H1 (cell line): ENCODE measurements around the gene ITGB8. TPM values are rescaled to one million over a fixed set of nuclear protein-coding genes. Genes with fewer than 3 reads are reported as not detected.

Source experiments
- CTCF ChIA-PET: fragments of 300-600 bp; sonication (Branson Sonifier 250); formaldehyde crosslinking; loops from one replicate; lab custom pipeline; 2021; ENCODE audit not compliant: partially characterized antibody; lab: Charles Lee
- POLR2A ChIA-PET: fragments of 300-600 bp; sonication (Branson Sonifier 250); formaldehyde crosslinking; loops from one replicate; lab custom pipeline; 2021; ENCODE audit warnings: inconsistent platforms; ENCODE audit not compliant: partially characterized antibody; lab: Charles Lee
- DNase-seq, 2 experiments: peaks; one replicate each; pipeline versions ENCODE4 v3.0.0 to v3.0.0-alpha.2; 2010 to 2022; ENCODE audit warnings: low spot score in 2 of 2, low read depth in 1 of 2, mixed read lengths in 1 of 2
- FAIRE-seq: peaks from 2 replicates; lab custom pipeline; 2011; peaks lifted over from hg19 to GRCh38; lab: Jason Lieb, UNC
- H2AFZ ChIP-seq: 2 replicates; pipeline ENCODE4 v1.8.1; 2012; ENCODE audit warnings: low read length, inconsistent platforms
- H2AK5ac ChIP-seq: 2 replicates; pipeline ENCODE4 v1.6.1; 2013; ENCODE audit warnings: low read depth, low read length
- H2BK120ac ChIP-seq: replicated peaks from 2 replicates; pipeline ENCODE3; 2013; ENCODE audit warnings: low read depth, low read length, inconsistent platforms
- H2BK12ac ChIP-seq: 2 replicates; pipeline ENCODE4 v1.6.1; 2013; ENCODE audit warnings: low read depth, low read length
- H2BK15ac ChIP-seq: 2 replicates; pipeline ENCODE4 v1.6.1; 2013; ENCODE audit warnings: low read length
- H2BK20ac ChIP-seq: 2 replicates; pipeline ENCODE4 v1.6.1; 2013; ENCODE audit warnings: low read length
- H2BK5ac ChIP-seq: 2 replicates; pipeline ENCODE4 v1.6.1; 2013; ENCODE audit warnings: low read depth, low read length
- H3K14ac ChIP-seq: 2 replicates; pipeline ENCODE4 v1.6.1; 2013; ENCODE audit warnings: inconsistent platforms; ENCODE audit not compliant: insufficient read length
- H3K18ac ChIP-seq: 2 replicates; pipeline ENCODE4 v1.6.1; 2013; ENCODE audit warnings: low read length; ENCODE audit errors: extremely low read depth
- H3K23ac ChIP-seq: 2 replicates; pipeline ENCODE4 v1.6.1; 2013; ENCODE audit warnings: inconsistent platforms; ENCODE audit not compliant: insufficient read length
- H3K23me2 ChIP-seq: 2 replicates; pipeline ENCODE4 v1.6.1; 2013; ENCODE audit warnings: low read depth, low read length
- H3K27ac ChIP-seq: 2 replicates; pipeline ENCODE4 v1.6.1; 2011; ENCODE audit warnings: low read depth, low read length, inconsistent platforms
- H3K27me3 ChIP-seq, 4 experiments: replicated peaks in 1 of 4; 1 replicate in 1 of 4; 2 replicates in 3 of 4; pipeline versions ENCODE4 v1.6.1 to v1.8.1; 2011 to 2013; ENCODE audit warnings: low read length in 3 of 4, mild to moderate bottlenecking in 3 of 4, inconsistent platforms in 2 of 4, mixed read lengths in 2 of 4, moderate library complexity in 1 of 4; ENCODE audit not compliant: control insufficient read depth in 3 of 4, insufficient read depth in 3 of 4; ENCODE audit errors: extremely low read depth in 1 of 4
- H3K36me3 ChIP-seq, 4 experiments: 2 replicates each; pipeline versions ENCODE4 v1.6.1 to v1.8.1; 2011 to 2013; ENCODE audit warnings: mild to moderate bottlenecking in 4 of 4, low read length in 3 of 4, moderate library complexity in 2 of 4, control low read depth in 1 of 4, inconsistent platforms in 1 of 4; ENCODE audit not compliant: insufficient read depth in 4 of 4, control insufficient read depth in 2 of 4
- H3K4ac ChIP-seq: replicated peaks from 2 replicates; pipeline ENCODE3; 2013; ENCODE audit warnings: low read length, low read depth, mixed read lengths, inconsistent platforms; ENCODE audit not compliant: insufficient read length
- H3K4me1 ChIP-seq, 4 experiments: replicated peaks in 1 of 4; 1 replicate in 1 of 4; 2 replicates in 3 of 4; pipeline versions ENCODE4 v1.6.1 to v1.8.1; 2011 to 2013; ENCODE audit warnings: low read length in 3 of 4, inconsistent platforms in 2 of 4, mixed read lengths in 1 of 4; ENCODE audit not compliant: insufficient read depth in 4 of 4, control insufficient read depth in 3 of 4
- H3K4me2 ChIP-seq, 2 experiments: 2 replicates each; pipeline versions ENCODE4 v1.6.1 to v1.8.1; 2011 to 2013; ENCODE audit warnings: low read depth in 2 of 2, low read length in 2 of 2, control low read depth in 1 of 2, inconsistent platforms in 1 of 2, mild to moderate bottlenecking in 1 of 2; ENCODE audit not compliant: insufficient read depth in 1 of 2
- H3K4me3 ChIP-seq, 4 experiments: fragments of 200-600, 300-600 bp in 1 of 4; sonication (generic), shearing (Covaris generic), sonication (Bioruptor Twin) in 1 of 4; 2 replicates each; pipeline versions ENCODE4 v1.5.1 to v1.8.1; 2011 to 2016; ENCODE audit warnings: low read length in 4 of 4, low read depth in 3 of 4, control low read depth in 2 of 4, inconsistent platforms in 2 of 4, mild to moderate bottlenecking in 2 of 4, mixed read lengths in 1 of 4, moderate library complexity in 1 of 4; ENCODE audit not compliant: insufficient read depth in 2 of 4; ENCODE audit errors: extremely low read depth in 1 of 4
- H3K56ac ChIP-seq: replicated peaks from 2 replicates; pipeline ENCODE3; 2013; ENCODE audit warnings: low read depth, mild to moderate bottlenecking, mixed read lengths, low read length, inconsistent platforms; ENCODE audit not compliant: insufficient read length
- H3K79me1 ChIP-seq: 2 replicates; pipeline ENCODE4 v1.6.1; 2013; ENCODE audit warnings: low read depth, low read length, control low read depth
- H3K79me2 ChIP-seq, 2 experiments: 2 replicates each; pipeline versions ENCODE4 v1.6.1 to v1.8.1; 2012 to 2013; ENCODE audit warnings: low read length in 2 of 2, mild to moderate bottlenecking in 2 of 2, inconsistent platforms in 1 of 2; ENCODE audit not compliant: insufficient read depth in 2 of 2, control insufficient read depth in 1 of 2
- H3K9ac ChIP-seq, 4 experiments: replicated peaks in 1 of 4; 1 replicate in 1 of 4; 2 replicates in 3 of 4; pipeline versions ENCODE4 v1.6.1 to v1.8.1; 2011 to 2013; ENCODE audit warnings: low read depth in 3 of 4, low read length in 3 of 4, control low read depth in 2 of 4, mild to moderate bottlenecking in 2 of 4, moderate library complexity in 2 of 4, inconsistent platforms in 1 of 4; ENCODE audit errors: extremely low read depth in 1 of 4
- H3K9me3 ChIP-seq, 2 experiments: 2 replicates each; pipeline versions ENCODE4 v1.6.1 to v1.8.1; 2012 to 2013; ENCODE audit warnings: mild to moderate bottlenecking in 2 of 2, moderate library complexity in 2 of 2, control low read depth in 1 of 2, inconsistent platforms in 1 of 2, low read depth in 1 of 2, low read length in 1 of 2, mixed read lengths in 1 of 2; ENCODE audit not compliant: insufficient read depth in 2 of 2
- H4K20me1 ChIP-seq, 2 experiments: replicated peaks in 1 of 2; 2 replicates each; pipeline versions ENCODE3 to v1.8.1; 2011 to 2013; ENCODE audit warnings: inconsistent platforms in 2 of 2, low read length in 2 of 2, mild to moderate bottlenecking in 1 of 2; ENCODE audit not compliant: insufficient read depth in 2 of 2, control insufficient read depth in 1 of 2
- H4K5ac ChIP-seq: 2 replicates; pipeline ENCODE4 v1.6.1; 2013; ENCODE audit warnings: low read length, low read depth, mixed read lengths, inconsistent platforms; ENCODE audit not compliant: insufficient read length
- H4K8ac ChIP-seq: 2 replicates; pipeline ENCODE4 v1.8.0; 2013; ENCODE audit warnings: mild to moderate bottlenecking, moderate library complexity, low read length, inconsistent platforms; ENCODE audit not compliant: insufficient read depth; ENCODE audit errors: extremely low read depth
- H4K91ac ChIP-seq: replicated peaks from 2 replicates; pipeline ENCODE3; 2013; ENCODE audit warnings: low read length, mixed read lengths, inconsistent platforms; ENCODE audit not compliant: insufficient read length
- BCL11A ChIP-seq, 2 experiments: IDR thresholded peaks; one replicate each; pipeline ENCODE4 v1.6.1; 2011; ENCODE audit warnings: low read depth in 2 of 2, low read length in 2 of 2, mild to moderate bottlenecking in 2 of 2
- POU5F1 ChIP-seq: IDR thresholded peaks from 2 replicates; pipeline ENCODE4 v1.6.1; 2011; ENCODE audit warnings: low read depth, mild to moderate bottlenecking, low read length, moderate library complexity
- WGBS, 2 experiments: shearing (Covaris generic) in 1 of 2; methylation state at CpG; one replicate each; pipeline versions ENCODE4 v1.1.6 to v1.1.7; 2013 to 2015; ENCODE audit warnings: low lambda C conversion rate in 2 of 2, mixed read lengths in 2 of 2, inconsistent platforms in 1 of 2, low coverage in 1 of 2, missing lambda C conversion rate in 1 of 2; ENCODE audit not compliant: insufficient replicate concordance in 2 of 2, insufficient coverage in 1 of 2, insufficient read length in 1 of 2; ENCODE audit errors: extremely low coverage in 1 of 2, missing lambda C conversion rate in 1 of 2; 5-methylcytosine and 5-hydroxymethylcytosine counted together
- polyA plus RNA-seq, 7 experiments: library from polyadenylated mRNA; depleted of rRNA in 3 of 7; stranded (reverse) in 5 of 7; unstranded in 2 of 7; fragments of >200 nt in 5 of 7; fragments of 200-250 nt in 2 of 7; gene quantifications; 1 replicate in 5 of 7; 2 replicates in 1 of 7; 4 replicates in 1 of 7; pipeline versions ENCODE4 v1.2.1 to v1.2.3, GENCODE V29; 2011 to 2013; ENCODE audit warnings: missing spikeins in 2 of 7, mixed read lengths in 2 of 7
- total RNA-seq: library from RNA; stranded (reverse); fragmentation: NEBNext Ultra II Directional; extraction: Animal tissue kit (Norgen Biotek cat#: 25700); gene quantifications from 2 replicates; pipeline ENCODE4 v1.2.1, GENCODE V29; 2021

ITGB8 gene
- total and polyA plus RNA-seq, 2 of the 8 experiments (the other 6 are each of a cell fraction or from before 2014, with no cell fraction given), result 1.2 to 3.6 TPM

DNA sequence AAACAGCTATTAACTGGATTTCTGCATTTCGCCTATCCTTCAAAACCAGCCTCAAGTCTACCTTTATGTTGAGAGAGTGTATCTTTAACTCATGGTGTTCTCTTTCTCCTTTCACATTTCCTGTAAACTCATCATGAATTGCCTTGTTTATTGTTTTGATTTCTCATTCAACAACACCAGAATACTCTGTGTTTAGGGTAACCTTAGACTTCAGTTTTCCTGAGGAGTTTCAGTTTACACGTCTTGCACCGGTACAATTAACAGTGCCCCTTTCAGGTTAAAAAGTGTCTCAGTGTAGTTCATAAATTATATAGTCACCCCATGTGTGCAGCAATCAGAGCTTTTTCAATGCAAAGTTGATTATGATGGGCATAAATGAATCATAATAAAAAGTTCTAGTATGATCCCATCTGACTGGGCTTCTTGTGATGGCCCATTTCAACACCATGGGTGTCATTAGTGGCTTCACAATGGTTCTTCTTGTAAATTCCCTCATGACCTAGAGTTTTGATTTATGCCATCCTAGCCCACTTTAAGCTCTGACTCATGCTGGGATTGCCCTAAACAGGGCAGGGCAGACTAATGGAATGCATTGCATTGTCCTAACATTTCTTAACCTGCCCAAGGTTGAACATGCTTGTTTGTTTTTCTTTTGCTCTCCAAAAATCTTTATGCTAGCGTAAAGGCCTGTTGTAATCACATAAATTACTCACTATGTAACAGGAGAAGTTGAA, 22.0 kb downstream of the ITGB8 start:
- Histone ChIP-seq H3K4me2 (no peak overlapping the region), H2AK5ac (no peak overlapping the region), H2BK15ac (no peak overlapping the region), H3K4ac (no peak overlapping the region), H3K27ac (no peak overlapping the region), H3K4me3 (no peak overlapping the region), H2BK20ac (no peak overlapping the region), H3K27me3 (no peaks in the 10 kb centered on the region), H2BK12ac (no peak overlapping the region), H4K8ac (no peak overlapping the region), H3K14ac (no peak overlapping the region), H3K36me3 (no peaks in the 10 kb centered on the region; a peak in 2 of 8 replicates), H4K91ac (no peak overlapping the region), H3K79me1 (no peaks in the 10 kb centered on the region)
- FAIRE-seq, result no peak
- no peak for TF ChIP-seq BCL11A (IDR thresholded peaks at IDR 0.05; ENCODE audit: low read depth in 2 of 2, low read length in 2 of 2)
- no peak for TF ChIP-seq POU5F1
- TF ChIP-seq, all 59 proteins: peak for 0
- Histone ChIP-seq H3K23ac (no peak overlapping the region), H4K20me1 (no peaks in the 10 kb centered on the region), H3K9me3 (no peaks in the 10 kb centered on the region), H2BK120ac (no peak overlapping the region), H3K56ac (no peak overlapping the region), H2AFZ (no peak overlapping the region), H3K9ac (no peak overlapping the region), H3K79me2 (no peaks in the 10 kb centered on the region), H3K18ac (no peak overlapping the region), H3K4me1 (no peaks in the 10 kb centered on the region), H4K5ac (no peak overlapping the region), H2BK5ac (no peak overlapping the region), H3K23me2 (no peaks in the 10 kb centered on the region)
- CTCF ChIA-PET, result interaction anchor here (1.3 kb wide), 1 partner anchor 24 kb away, joined by 3 read pairs; no protein-coding TSS in a partner anchor
- DNase-seq, result no peak
- POLR2A ChIA-PET, result no interaction called here
- 87% methylated on average over 4 of the region's 4 CpGs; no CpG with 5 or more reads in 1 of the 2 experiments for WGBS, 2 experiments
